NAMALWA (cell line): ENCODE measurements around the gene MYO5A.
"Not testable (repeated sequence)": the region's sequence is repeated elsewhere in the genome, so short reads cannot be mapped to it uniquely, and the experiment has no call there.

Experiments used
- DNase-seq: peaks from one replicate; pipeline ENCODE4 v3.0.0-alpha.2; 2015; ENCODE audit warnings: low spot score

The MYO5A gene

GRCh38 chr15:52540374-52541012 is 11.8 kb upstream of the MYO5A start:
- no peak for DNase-seq

DNA sequence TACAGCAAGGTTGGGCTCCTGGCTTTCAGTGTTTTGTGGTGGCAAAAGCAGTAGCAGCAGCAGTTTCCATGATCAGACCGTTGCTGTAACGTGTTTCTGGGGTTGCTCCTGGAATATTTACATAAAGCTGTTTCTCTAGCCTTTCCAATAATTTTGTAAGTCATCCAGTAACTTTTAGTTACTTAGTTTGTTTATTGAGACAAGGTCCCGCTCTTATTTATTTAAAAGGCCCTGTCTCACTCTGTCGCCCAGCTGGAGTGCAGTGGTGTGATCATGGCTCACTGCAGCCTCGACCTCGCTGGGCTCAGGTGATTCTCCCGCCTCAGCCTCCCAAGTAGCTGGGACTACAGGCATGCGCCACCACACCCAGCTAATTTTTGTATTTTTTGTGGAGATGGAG is 8.8 kb upstream of the MYO5A start:
- no peak for DNase-seq

DNA sequence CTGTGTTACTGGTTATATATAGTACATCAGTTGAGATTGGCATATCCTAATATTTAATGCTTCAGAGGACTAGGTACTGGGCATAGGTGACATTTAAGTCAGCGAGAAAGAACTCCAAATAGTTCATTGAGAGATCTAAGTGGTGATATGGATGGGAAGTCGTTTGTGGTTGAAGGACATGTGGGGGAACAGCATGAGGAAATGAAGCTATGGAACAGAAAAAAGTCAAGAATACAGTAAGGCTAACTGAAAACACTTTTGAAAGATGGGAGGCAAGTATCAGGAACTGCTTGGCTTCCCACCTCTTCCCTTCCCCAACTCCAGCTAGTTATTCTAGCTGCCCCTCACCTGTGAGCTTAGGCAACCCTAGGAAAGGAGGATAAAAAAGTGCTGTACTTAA is 3.7 kb upstream of the MYO5A start:
- no peak for DNase-seq

GRCh38 chr15:52529940-52530339 is 1.3 kb upstream of the MYO5A start:
- DNase-seq: no peak

- peak; percentile 31 for DNase-seq
Observed at GRCh38 chr15:52529341-52529924, 753 bp upstream of the MYO5A start.

DNA sequence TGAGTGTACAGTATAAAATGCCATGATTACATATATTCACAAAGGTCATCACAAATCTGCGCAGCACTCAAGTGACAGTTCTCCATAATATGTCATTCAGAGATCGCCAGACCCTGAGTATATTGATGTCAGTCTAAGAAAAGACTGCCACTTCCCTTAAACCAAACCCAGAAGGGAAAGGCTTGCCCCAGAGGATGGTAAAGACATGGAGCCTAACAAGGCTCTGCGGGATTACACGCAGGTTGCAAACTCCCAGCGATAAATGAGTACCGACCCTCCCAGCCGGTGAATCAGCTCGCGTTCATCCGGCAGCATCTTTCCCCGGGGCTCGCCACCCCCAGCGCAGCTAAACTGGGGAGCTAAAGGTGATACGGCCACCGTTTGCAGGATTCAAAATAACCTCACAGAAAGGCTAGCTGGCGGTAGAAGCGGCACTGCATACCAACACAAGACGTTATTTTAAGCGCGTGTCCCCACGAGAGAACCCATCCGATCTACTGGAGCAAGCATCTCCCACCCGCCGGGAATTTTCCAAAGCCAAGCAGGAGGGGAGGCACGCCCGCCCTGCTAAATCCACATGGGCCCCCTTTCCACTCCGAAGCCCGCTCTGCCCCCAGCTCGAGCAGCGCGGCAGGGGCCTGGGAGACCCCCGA is 643 bp downstream of the MYO5A start:
- DNase-seq: peak; percentile 47

GRCh38 chr15:52527196-52527910 is 1.3 kb downstream of the MYO5A start:
- no peak for DNase-seq

DNA sequence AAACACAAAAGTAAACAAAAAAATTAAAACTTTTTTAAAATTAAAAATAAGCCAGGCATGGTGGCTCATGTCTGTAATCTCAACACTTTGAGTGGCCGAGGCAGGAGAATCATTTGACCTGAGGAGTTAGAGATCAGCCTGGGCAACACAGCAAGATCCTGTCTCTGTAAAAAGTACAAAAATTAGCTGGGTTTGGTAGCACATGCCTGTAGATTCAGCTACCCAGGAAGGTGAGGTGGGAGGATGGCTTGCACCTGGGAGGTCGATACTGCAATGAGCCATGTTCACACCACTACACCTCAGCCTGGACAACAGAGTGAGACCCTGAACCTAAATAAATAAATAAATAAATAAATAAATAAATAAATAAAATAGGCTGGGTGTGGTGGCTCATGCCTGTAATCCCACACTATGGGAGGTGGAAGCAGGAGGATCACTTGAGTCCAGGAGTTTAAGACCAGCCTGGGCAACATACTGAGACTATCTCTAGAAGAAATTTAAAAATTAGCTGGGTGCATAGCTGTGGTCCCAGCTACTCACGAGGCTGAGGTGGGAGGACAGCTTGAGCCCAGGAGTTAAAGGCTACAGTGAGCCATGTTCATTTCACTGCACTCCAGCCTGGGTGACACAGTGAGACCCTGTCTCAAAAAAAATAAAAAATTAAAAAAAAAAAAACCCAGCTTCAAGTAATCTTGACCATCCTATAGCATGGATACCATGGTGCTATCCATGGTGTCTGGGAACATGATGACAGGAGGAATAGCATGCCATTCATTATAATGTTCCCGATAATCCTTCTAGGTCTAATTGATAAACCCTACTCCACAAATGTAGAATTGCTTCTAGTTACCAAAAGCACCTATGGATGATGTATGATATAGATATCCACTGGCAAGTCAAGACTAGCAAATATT is 4.2 kb downstream of the MYO5A start:
- DNase-seq: no peak

GRCh38 chr15:52523647-52524046 is 5.0 kb downstream of the MYO5A start:
- no peak for DNase-seq

DNA sequence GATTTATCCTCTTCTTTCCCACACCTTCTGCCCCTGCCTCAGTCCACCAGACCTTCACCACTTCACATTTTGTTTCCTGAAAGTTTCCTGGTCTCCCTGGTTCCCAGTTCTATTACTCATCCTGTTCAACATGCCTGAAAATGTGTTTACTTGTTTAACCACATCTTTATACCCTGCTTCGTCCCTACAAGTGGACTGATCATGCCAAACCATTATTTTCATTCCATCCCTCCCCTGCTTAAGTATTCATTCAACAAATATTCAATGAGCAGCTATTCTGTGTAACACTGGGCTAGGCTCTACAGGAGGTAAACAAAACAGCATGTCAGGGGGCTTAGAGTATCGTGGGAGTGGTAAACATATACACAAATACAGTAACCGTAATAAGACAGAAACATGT is 5.5 kb downstream of the MYO5A start:
- DNase-seq: no peak

GRCh38 chr15:52521682-52522081 is 7.0 kb downstream of the MYO5A start:
- DNase-seq: no peak

DNA sequence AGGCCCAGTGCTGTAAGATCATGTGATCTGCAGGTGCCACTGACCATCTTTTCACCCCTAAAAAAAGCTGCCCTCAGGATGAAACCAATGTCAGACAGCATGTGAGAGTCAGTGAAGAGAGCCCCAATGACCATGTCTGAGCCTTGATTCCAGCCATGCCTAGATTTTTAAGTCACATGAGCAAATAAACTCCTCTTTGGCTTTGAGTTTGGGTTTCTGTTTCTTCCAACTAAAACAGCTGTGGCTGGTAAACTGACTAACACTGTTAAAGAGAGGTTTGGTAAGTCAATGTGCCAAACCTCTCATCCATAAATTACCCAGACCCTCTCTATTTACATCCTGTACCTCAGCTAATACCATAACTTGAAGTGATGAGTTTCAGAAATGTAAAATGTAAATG is 8.3 kb downstream of the MYO5A start:
- DNase-seq: no peak

GRCh38 chr15:52518487-52519371 is 10.0 kb downstream of the MYO5A start:
- no peak for DNase-seq

- no peak for DNase-seq
Observed at GRCh38 chr15:52517014-52517413, 11.7 kb downstream of the MYO5A start.

- no peak for DNase-seq
Observed at GRCh38 chr15:52515343-52515742, 13.3 kb downstream of the MYO5A start.

DNA sequence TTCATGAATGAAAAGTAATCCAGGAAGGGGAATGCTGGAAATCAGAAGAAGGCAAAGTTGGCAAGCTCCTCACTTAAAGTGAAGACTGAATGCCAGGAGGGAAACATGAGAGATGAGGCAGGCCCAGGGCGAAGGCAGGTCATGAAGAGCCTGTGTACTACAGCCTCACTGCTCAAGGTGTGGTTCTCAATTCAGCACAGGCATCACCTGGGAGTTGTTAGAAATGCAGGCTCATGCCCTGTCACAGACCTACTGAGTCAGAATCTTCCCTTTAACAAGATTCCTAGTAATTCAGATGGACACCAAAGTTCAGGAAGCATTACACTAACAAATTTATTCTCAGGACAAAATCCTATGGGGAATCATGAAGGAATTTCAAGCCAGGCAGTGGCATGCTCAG is 14.2 kb downstream of the MYO5A start:
- no peak for DNase-seq

- DNase-seq: not testable (repeated sequence)
Observed at GRCh38 chr15:52512869-52513268, 15.8 kb downstream of the MYO5A start.

- no peak for DNase-seq
Observed at GRCh38 chr15:52511084-52511483, 17.6 kb downstream of the MYO5A start.

- no peak for DNase-seq
Observed at GRCh38 chr15:52509500-52510245, 19.0 kb downstream of the MYO5A start.

GRCh38 chr15:52506549-52506948 is 22.1 kb downstream of the MYO5A start:
- no peak for DNase-seq
